Measurements from ENCODE around the gene RFX3. TPM values are rescaled to one million over a fixed set of nuclear protein-coding genes. Genes with fewer than 3 reads are reported as not detected.

Gene RFX3
- total and polyA plus RNA-seq, 2 of the 13 experiments (the other 11 are each of a cell fraction or from before 2014, with no cell fraction given) = 2.7 to 5.3 TPM

DNA sequence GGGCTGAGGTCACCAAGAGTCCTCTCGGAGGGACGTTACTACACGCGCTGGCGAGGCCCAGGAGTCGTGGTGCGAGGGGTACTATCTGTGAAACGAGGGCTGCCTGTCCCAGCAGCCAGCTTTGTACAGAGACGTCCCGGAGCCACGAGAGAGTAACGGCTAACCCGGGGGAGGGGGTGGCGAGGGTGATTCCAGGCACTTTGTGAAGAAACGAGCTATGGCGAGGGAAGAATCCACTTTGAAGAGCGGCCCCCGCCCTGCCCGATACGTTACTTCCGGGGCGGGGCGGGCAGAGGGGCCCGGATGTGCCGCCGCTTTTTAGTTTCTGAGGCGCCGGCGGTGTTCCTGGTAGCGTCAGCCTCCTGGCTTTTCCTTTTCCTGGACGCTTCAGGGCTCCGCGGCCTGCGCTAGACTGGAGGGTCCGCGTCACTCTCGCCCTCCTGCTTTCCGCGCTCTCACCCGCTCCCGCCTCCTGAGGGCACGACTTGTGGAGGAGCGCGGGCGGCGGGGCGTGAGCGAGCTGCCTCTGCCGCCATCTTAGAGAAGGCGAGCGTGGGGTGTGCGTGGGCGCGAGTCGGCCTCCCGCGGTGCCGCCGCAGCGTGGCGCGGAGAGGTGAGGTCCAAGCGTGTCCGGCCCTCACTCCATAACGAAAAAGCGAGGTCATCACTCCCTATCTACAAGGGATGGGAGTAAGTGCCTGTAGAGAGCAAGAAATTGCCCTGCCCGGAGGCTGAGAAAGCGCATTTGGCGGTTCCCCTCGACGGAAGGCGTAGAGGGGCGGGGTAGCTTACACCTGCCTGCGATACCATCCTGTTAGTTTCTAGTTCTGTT is 580 bp upstream of the RFX3 start (continued):
- TF ChIP-seq, protein P1, sequence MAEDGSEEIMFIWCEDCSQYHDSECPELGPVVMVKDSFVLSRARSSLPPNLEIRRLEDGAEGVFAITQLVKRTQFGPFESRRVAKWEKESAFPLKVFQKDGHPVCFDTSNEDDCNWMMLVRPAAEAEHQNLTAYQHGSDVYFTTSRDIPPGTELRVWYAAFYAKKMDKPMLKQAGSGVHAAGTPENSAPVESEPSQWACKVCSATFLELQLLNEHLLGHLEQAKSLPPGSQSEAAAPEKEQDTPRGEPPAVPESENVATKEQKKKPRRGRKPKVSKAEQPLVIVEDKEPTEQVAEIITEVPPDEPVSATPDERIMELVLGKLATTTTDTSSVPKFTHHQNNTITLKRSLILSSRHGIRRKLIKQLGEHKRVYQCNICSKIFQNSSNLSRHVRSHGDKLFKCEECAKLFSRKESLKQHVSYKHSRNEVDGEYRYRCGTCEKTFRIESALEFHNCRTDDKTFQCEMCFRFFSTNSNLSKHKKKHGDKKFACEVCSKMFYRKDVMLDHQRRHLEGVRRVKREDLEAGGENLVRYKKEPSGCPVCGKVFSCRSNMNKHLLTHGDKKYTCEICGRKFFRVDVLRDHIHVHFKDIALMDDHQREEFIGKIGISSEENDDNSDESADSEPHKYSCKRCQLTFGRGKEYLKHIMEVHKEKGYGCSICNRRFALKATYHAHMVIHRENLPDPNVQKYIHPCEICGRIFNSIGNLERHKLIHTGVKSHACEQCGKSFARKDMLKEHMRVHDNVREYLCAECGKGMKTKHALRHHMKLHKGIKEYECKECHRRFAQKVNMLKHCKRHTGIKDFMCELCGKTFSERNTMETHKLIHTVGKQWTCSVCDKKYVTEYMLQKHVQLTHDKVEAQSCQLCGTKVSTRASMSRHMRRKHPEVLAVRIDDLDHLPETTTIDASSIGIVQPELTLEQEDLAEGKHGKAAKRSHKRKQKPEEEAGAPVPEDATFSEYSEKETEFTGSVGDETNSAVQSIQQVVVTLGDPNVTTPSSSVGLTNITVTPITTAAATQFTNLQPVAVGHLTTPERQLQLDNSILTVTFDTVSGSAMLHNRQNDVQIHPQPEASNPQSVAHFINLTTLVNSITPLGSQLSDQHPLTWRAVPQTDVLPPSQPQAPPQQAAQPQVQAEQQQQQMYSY (CRISPR knock-in tag; IDR thresholded peaks at IDR 0.05) = peak; percentile 64; the same call in 1 of the 2 replicates
- no peak; the same call in 1 of the 2 replicates for TF ChIP-seq PAF1 (CRISPR knock-in tag; IDR thresholded peaks at IDR 0.05)
- TF ChIP-seq, protein P2, sequence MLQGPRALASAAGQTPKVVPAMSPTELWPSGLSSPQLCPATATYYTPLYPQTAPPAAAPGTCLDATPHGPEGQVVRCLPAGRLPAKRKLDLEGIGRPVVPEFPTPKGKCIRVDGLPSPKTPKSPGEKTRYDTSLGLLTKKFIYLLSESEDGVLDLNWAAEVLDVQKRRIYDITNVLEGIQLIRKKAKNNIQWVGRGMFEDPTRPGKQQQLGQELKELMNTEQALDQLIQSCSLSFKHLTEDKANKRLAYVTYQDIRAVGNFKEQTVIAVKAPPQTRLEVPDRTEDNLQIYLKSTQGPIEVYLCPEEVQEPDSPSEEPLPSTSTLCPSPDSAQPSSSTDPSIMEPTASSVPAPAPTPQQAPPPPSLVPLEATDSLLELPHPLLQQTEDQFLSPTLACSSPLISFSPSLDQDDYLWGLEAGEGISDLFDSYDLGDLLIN (CRISPR knock-in tag; IDR thresholded peaks at IDR 0.05; ENCODE audit: borderline replicate concordance) = 0 out of 2 replicates have a peak, but pooled peaks have one; percentile 58
- TF ChIP-seq ZSCAN25 (CRISPR knock-in tag; IDR thresholded peaks at IDR 0.05) = no peak; the same call in none of the 2 replicates
- TF ChIP-seq EED (CRISPR knock-in tag; IDR thresholded peaks at IDR 0.05) = peak; percentile 98
- peak; percentile 91 for TF ChIP-seq ZSCAN20 (CRISPR knock-in tag; IDR thresholded peaks at IDR 0.05; ENCODE audit: borderline replicate concordance)
- peak; percentile 68 for TF ChIP-seq MXD4 (CRISPR knock-in tag; IDR thresholded peaks at IDR 0.05)
- peak; percentile 95 for TF ChIP-seq BRD4 (CRISPR knock-in tag; IDR thresholded peaks at IDR 0.05)
- TF ChIP-seq SCMH1 (CRISPR knock-in tag; IDR thresholded peaks at IDR 0.05; ENCODE audit: borderline replicate concordance) = no peak
- TF ChIP-seq, protein P3, sequence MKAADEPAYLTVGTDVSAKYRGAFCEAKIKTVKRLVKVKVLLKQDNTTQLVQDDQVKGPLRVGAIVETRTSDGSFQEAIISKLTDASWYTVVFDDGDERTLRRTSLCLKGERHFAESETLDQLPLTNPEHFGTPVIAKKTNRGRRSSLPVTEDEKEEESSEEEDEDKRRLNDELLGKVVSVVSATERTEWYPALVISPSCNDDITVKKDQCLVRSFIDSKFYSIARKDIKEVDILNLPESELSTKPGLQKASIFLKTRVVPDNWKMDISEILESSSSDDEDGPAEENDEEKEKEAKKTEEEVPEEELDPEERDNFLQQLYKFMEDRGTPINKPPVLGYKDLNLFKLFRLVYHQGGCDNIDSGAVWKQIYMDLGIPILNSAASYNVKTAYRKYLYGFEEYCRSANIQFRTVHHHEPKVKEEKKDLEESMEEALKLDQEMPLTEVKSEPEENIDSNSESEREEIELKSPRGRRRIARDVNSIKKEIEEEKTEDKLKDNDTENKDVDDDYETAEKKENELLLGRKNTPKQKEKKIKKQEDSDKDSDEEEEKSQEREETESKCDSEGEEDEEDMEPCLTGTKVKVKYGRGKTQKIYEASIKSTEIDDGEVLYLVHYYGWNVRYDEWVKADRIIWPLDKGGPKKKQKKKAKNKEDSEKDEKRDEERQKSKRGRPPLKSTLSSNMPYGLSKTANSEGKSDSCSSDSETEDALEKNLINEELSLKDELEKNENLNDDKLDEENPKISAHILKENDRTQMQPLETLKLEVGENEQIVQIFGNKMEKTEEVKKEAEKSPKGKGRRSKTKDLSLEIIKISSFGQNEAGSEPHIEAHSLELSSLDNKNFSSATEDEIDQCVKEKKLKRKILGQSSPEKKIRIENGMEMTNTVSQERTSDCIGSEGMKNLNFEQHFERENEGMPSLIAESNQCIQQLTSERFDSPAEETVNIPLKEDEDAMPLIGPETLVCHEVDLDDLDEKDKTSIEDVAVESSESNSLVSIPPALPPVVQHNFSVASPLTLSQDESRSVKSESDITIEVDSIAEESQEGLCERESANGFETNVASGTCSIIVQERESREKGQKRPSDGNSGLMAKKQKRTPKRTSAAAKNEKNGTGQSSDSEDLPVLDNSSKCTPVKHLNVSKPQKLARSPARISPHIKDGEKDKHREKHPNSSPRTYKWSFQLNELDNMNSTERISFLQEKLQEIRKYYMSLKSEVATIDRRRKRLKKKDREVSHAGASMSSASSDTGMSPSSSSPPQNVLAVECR (CRISPR knock-in tag; IDR thresholded peaks at IDR 0.05; ENCODE audit: borderline replicate concordance) = peak; percentile 80
- peak; percentile 89 for TF ChIP-seq ZNF30 (CRISPR knock-in tag; IDR thresholded peaks at IDR 0.05)
- TF ChIP-seq ZNF383 (CRISPR knock-in tag; IDR thresholded peaks at IDR 0.05; ENCODE audit: borderline replicate concordance) = no peak
- no peak for TF ChIP-seq NR2F6 (IDR thresholded peaks at IDR 0.05)
- TF ChIP-seq NR2F6 (CRISPR knock-in tag; IDR thresholded peaks at IDR 0.05) = no peak
- peak; percentile 67 for TF ChIP-seq GABPA (IDR thresholded peaks at IDR 0.05; ENCODE audit: low read depth, low read length)
- TF ChIP-seq GABPA (CRISPR knock-in tag; IDR thresholded peaks at IDR 0.05; ENCODE audit: low read depth) = peak; percentile 92
- no peak for TF ChIP-seq KDM4B (CRISPR knock-in tag; IDR thresholded peaks at IDR 0.05)
- TF ChIP-seq, protein P4, sequence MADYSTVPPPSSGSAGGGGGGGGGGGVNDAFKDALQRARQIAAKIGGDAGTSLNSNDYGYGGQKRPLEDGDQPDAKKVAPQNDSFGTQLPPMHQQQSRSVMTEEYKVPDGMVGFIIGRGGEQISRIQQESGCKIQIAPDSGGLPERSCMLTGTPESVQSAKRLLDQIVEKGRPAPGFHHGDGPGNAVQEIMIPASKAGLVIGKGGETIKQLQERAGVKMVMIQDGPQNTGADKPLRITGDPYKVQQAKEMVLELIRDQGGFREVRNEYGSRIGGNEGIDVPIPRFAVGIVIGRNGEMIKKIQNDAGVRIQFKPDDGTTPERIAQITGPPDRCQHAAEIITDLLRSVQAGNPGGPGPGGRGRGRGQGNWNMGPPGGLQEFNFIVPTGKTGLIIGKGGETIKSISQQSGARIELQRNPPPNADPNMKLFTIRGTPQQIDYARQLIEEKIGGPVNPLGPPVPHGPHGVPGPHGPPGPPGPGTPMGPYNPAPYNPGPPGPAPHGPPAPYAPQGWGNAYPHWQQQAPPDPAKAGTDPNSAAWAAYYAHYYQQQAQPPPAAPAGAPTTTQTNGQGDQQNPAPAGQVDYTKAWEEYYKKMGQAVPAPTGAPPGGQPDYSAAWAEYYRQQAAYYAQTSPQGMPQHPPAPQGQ (CRISPR knock-in tag; IDR thresholded peaks at IDR 0.05; ENCODE audit: borderline replicate concordance) = no peak
- no peak for TF ChIP-seq RFXAP (CRISPR knock-in tag; IDR thresholded peaks at IDR 0.05; ENCODE audit: borderline replicate concordance)

Measured in HepG2 (cell line).